HL-60 (cell line): Measurements from ENCODE around the gene KRT16.

Source experiments
- GABPA ChIP-seq: IDR thresholded peaks from 2 replicates; pipeline ENCODE4 v1.6.1; 2012; ENCODE audit warnings: low read depth
- SPI1 ChIP-seq: IDR thresholded peaks from 2 replicates; pipeline ENCODE4 v1.6.1; 2012; ENCODE audit warnings: low read depth, mild to moderate bottlenecking, borderline replicate concordance
- TF ChIP-seq, protein P1 (sequence below): IDR thresholded peaks from one replicate; pipeline ENCODE4 v1.5.1; 2011; ENCODE audit warnings: low read length, control low read depth, inconsistent platforms; ENCODE audit not compliant: insufficient read depth
- TF ChIP-seq, protein P2 (sequence below): IDR thresholded peaks from 2 replicates; pipeline ENCODE4 v1.6.1; 2012; ENCODE audit warnings: low read depth; ENCODE audit not compliant: insufficient replicate concordance

DNA sequence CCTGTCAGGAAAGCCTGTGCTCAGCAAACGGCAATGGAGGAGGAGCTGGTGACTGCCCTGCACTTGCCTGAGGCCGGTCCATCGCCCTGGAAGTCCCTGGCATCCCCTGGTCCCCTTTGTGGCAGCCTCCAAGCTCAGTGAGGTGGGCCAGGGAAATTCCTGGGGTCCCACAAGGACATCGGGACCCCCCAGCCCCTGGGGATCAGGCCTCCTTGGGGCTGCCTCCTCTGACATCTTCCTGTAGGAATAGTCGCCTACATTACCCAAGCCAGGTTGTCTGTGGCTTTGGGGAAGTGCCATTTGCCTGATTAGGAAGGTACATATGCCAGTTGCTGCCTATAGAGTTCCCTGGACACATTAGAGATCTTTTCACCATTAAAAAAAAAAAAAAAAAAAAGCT, 33.6 kb downstream of the KRT16 start:
- TF ChIP-seq, protein P1, sequence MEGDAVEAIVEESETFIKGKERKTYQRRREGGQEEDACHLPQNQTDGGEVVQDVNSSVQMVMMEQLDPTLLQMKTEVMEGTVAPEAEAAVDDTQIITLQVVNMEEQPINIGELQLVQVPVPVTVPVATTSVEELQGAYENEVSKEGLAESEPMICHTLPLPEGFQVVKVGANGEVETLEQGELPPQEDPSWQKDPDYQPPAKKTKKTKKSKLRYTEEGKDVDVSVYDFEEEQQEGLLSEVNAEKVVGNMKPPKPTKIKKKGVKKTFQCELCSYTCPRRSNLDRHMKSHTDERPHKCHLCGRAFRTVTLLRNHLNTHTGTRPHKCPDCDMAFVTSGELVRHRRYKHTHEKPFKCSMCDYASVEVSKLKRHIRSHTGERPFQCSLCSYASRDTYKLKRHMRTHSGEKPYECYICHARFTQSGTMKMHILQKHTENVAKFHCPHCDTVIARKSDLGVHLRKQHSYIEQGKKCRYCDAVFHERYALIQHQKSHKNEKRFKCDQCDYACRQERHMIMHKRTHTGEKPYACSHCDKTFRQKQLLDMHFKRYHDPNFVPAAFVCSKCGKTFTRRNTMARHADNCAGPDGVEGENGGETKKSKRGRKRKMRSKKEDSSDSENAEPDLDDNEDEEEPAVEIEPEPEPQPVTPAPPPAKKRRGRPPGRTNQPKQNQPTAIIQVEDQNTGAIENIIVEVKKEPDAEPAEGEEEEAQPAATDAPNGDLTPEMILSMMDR: no peak
- TF ChIP-seq GABPA (no peak), SPI1 (no peak)
- TF ChIP-seq, protein P2, sequence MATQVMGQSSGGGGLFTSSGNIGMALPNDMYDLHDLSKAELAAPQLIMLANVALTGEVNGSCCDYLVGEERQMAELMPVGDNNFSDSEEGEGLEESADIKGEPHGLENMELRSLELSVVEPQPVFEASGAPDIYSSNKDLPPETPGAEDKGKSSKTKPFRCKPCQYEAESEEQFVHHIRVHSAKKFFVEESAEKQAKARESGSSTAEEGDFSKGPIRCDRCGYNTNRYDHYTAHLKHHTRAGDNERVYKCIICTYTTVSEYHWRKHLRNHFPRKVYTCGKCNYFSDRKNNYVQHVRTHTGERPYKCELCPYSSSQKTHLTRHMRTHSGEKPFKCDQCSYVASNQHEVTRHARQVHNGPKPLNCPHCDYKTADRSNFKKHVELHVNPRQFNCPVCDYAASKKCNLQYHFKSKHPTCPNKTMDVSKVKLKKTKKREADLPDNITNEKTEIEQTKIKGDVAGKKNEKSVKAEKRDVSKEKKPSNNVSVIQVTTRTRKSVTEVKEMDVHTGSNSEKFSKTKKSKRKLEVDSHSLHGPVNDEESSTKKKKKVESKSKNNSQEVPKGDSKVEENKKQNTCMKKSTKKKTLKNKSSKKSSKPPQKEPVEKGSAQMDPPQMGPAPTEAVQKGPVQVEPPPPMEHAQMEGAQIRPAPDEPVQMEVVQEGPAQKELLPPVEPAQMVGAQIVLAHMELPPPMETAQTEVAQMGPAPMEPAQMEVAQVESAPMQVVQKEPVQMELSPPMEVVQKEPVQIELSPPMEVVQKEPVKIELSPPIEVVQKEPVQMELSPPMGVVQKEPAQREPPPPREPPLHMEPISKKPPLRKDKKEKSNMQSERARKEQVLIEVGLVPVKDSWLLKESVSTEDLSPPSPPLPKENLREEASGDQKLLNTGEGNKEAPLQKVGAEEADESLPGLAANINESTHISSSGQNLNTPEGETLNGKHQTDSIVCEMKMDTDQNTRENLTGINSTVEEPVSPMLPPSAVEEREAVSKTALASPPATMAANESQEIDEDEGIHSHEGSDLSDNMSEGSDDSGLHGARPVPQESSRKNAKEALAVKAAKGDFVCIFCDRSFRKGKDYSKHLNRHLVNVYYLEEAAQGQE: no peak
